Mesendoderm (in vitro differentiated cells): ENCODE results near the gene OSBPL5.

ENCODE experiments used
- DNase-seq: peaks from one replicate; pipeline ENCODE4 v3.0.0; 2013
- H2AK5ac ChIP-seq: 2 replicates; pipeline ENCODE4 v1.6.1; 2013; ENCODE audit warnings: low read length, inconsistent platforms
- H2BK120ac ChIP-seq: 2 replicates; pipeline ENCODE4 v1.6.1; 2013; ENCODE audit warnings: low read depth, mild to moderate bottlenecking, low read length, moderate library complexity, mixed read lengths
- H2BK15ac ChIP-seq: replicated peaks from 2 replicates; pipeline ENCODE4 v1.6.1; 2013; ENCODE audit warnings: low read depth, mild to moderate bottlenecking, moderate library complexity
- H2BK5ac ChIP-seq: 2 replicates; pipeline ENCODE4 v1.6.1; 2013; ENCODE audit warnings: low read length, inconsistent platforms
- H3K18ac ChIP-seq: 2 replicates; pipeline ENCODE4 v1.6.1; 2013; ENCODE audit warnings: mild to moderate bottlenecking, low read length, mixed read lengths
- H3K23ac ChIP-seq: one replicate; pipeline ENCODE4 v1.6.1; 2013; ENCODE audit warnings: low read length
- H3K27ac ChIP-seq: 2 replicates; pipeline ENCODE4 v1.5.1; 2013; ENCODE audit warnings: low read depth, mild to moderate bottlenecking, inconsistent platforms, low read length, moderate library complexity
- H3K27me3 ChIP-seq: 2 replicates; pipeline ENCODE4 v1.6.1; 2013; ENCODE audit warnings: low read length, control low read depth, mild to moderate bottlenecking, inconsistent platforms; ENCODE audit not compliant: insufficient read depth, poor library complexity
- H3K36me3 ChIP-seq: 2 replicates; pipeline ENCODE4 v1.6.1; 2013; ENCODE audit warnings: low read length, inconsistent platforms; ENCODE audit not compliant: control insufficient read depth, insufficient read depth
- H3K4ac ChIP-seq: one replicate; pipeline ENCODE4 v1.6.1; 2013; ENCODE audit warnings: low read depth, mild to moderate bottlenecking, low read length, moderate library complexity
- H3K4me1 ChIP-seq: 2 replicates; pipeline ENCODE4 v1.6.1; 2013; ENCODE audit warnings: low read depth, low read length, inconsistent platforms; ENCODE audit not compliant: control insufficient read depth
- H3K4me2 ChIP-seq: 2 replicates; pipeline ENCODE4 v1.6.1; 2013; ENCODE audit warnings: low read length
- H3K4me3 ChIP-seq: 2 replicates; pipeline ENCODE4 v1.5.1; 2013; ENCODE audit warnings: mild to moderate bottlenecking, low read length
- H3K56ac ChIP-seq: one replicate; pipeline ENCODE4 v1.6.1; 2013; ENCODE audit warnings: low read length
- H3K79me1 ChIP-seq: 2 replicates; pipeline ENCODE4 v1.6.1; 2013; ENCODE audit warnings: low read length, inconsistent platforms
- H3K79me2 ChIP-seq: 2 replicates; pipeline ENCODE4 v1.6.1; 2013; ENCODE audit warnings: mild to moderate bottlenecking, low read length; ENCODE audit not compliant: control insufficient read depth, insufficient read depth
- H3K9ac ChIP-seq: 2 replicates; pipeline ENCODE4 v1.6.1; 2013; ENCODE audit warnings: low read length, inconsistent platforms
- H4K5ac ChIP-seq: one replicate; pipeline ENCODE4 v1.6.1; 2013; ENCODE audit warnings: low read length
- H4K8ac ChIP-seq: one replicate; pipeline ENCODE4 v1.6.1; 2013; ENCODE audit warnings: low read depth, mild to moderate bottlenecking, control low read depth, low read length, moderate library complexity
- WGBS: extraction: QIAGEN DNeasy Blood & Tissue Kit; methylation state at CpG from one replicate; pipeline ENCODE4 v1.1.7; 2013; ENCODE audit warnings: low lambda C conversion rate, missing lambda C conversion rate; ENCODE audit not compliant: insufficient coverage; ENCODE audit errors: extremely low coverage; 5-methylcytosine and 5-hydroxymethylcytosine counted together

OSBPL5 gene

DNA sequence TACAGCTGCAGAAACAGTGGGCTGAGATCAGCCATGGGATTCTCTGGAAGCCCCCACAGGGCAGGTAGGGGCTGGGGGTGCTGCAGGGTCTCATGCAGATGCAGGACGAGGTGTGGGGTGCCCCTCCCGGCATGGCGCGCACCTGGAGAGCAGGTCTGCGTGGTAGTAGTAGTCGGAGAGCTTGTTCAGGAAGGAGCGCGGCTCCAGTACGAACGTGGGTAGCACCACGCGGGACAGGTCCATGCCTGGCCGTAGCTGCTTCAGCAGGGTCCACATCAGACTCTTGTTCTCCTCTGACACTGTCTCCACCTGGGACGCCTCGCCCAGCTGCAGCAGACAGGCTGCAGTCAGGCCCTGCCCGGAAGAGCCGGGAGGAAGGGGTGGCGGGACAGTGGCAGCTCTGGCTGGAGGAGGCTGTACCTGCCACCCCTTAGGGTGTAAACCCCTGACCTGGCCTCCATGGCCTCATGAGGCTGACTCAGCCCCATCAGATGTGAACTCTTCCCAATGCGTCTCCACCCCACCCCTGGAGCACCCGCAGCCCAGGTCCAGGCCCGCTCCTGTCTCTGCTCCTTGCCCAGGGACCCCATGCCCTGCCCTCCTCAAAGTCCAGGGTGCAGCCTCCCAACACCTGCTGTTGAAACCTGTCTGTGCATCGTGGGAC lies 60.9 kb downstream of the OSBPL5 start:
- Histone ChIP-seq H3K4ac (no peak overlapping the region), H3K9ac (no peak overlapping the region), H2BK15ac (no peak overlapping the region), H2BK120ac (no peak overlapping the region), H3K27me3 (no peaks in the 10 kb centered on the region), H3K4me1 (no peaks in the 10 kb centered on the region), H3K4me2 (no peak overlapping the region), H3K79me1 (no peaks in the 10 kb centered on the region), H3K36me3 (no peaks in the 10 kb centered on the region), H3K79me2 (no peaks in the 10 kb centered on the region), H2AK5ac (no peak overlapping the region), H2BK5ac (no peak overlapping the region), H3K18ac (no peak overlapping the region), H4K5ac (no peak overlapping the region), H3K56ac (no peak overlapping the region), H3K4me3 (no peak overlapping the region), H4K8ac (no peak overlapping the region), H3K23ac (no peak overlapping the region), H3K27ac (no peak overlapping the region)
- no CpG with 5 or more reads among the region's 22 CpGs for WGBS
- DNase-seq = no peak

DNA sequence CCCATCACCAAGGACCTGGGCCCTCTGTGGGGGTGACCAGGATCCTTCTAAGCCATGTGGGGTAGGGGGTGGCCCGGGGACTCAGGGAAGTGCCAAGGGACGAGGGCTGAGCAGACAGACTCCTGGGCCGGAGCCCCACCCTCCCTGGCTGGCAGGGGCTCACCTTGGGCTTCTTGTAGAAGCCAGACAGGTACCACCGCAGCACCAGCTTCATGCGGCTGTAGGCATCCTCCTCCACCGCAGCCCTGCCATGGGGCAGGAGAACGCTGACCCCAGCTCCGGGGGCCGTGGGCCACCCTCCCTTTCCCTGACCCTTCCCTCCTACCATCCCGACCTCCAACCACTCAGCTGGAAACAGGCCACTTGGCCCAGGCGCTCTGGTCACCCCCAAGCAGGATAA lies 62.0 kb downstream of the OSBPL5 start:
- no peak overlapping the region for H2BK5ac ChIP-seq

DNA sequence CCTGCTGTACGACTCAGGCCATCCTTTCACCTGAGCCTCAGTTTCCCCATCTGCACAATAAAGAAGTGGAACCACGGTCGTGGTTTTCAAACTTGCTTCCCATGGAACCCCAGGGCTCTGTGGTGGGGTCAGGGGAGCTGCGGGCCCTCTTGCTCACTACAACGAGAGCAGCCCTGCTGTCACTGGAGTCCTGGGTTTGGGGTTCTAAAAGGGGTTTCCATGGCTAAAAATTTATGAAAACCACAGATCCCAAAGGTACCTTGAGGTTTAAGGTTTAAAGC lies 62.5 kb downstream of the OSBPL5 start:
- H3K4ac ChIP-seq = no peak overlapping the region
- no peak overlapping the region for H3K23ac ChIP-seq
- H3K36me3 ChIP-seq = no peaks in the 10 kb centered on the region
- H3K56ac ChIP-seq = no peak overlapping the region
- WGBS = no CpG with 5 or more reads among the region's 5 CpGs
- no peak overlapping the region for H2BK5ac ChIP-seq
- no peak overlapping the region for H3K18ac ChIP-seq
- H4K8ac ChIP-seq = no peak overlapping the region
- H2AK5ac ChIP-seq = no peak overlapping the region
- no peak for DNase-seq
- no peak overlapping the region for H3K27ac ChIP-seq
- H3K9ac ChIP-seq = no peak overlapping the region
- H4K5ac ChIP-seq = no peak overlapping the region
- no peaks in the 10 kb centered on the region for H3K79me1 ChIP-seq
- H3K27me3 ChIP-seq = no peaks in the 10 kb centered on the region
- H3K4me1 ChIP-seq = no peaks in the 10 kb centered on the region
- no peak overlapping the region for H3K4me2 ChIP-seq
- H3K79me2 ChIP-seq = no peaks in the 10 kb centered on the region
- no peak overlapping the region for H2BK120ac ChIP-seq
- no peak overlapping the region for H2BK15ac ChIP-seq
- no peak overlapping the region for H3K4me3 ChIP-seq

More for the DNA sequence above, 62.0 kb downstream of the OSBPL5 start:
- no peak overlapping the region for H2BK15ac ChIP-seq
- no peak for DNase-seq
- H3K79me1 ChIP-seq = no peaks in the 10 kb centered on the region
- no peak overlapping the region for H3K27ac ChIP-seq
- H3K4me1 ChIP-seq = no peaks in the 10 kb centered on the region
- H3K4ac ChIP-seq = no peak overlapping the region
- H2BK120ac ChIP-seq = no peak overlapping the region
- H3K79me2 ChIP-seq = no peaks in the 10 kb centered on the region
- H4K8ac ChIP-seq = no peak overlapping the region
- no peak overlapping the region for H3K4me2 ChIP-seq
- no peak overlapping the region for H4K5ac ChIP-seq
- no peak overlapping the region for H3K9ac ChIP-seq
- WGBS = no CpG with 5 or more reads among the region's 11 CpGs
- no peak overlapping the region for H2AK5ac ChIP-seq
- no peak overlapping the region for H3K18ac ChIP-seq
- H3K36me3 ChIP-seq = no peaks in the 10 kb centered on the region
- no peak overlapping the region for H3K56ac ChIP-seq
- no peak overlapping the region for H3K4me3 ChIP-seq
- no peaks in the 10 kb centered on the region for H3K27me3 ChIP-seq
- H3K23ac ChIP-seq = no peak overlapping the region

DNA sequence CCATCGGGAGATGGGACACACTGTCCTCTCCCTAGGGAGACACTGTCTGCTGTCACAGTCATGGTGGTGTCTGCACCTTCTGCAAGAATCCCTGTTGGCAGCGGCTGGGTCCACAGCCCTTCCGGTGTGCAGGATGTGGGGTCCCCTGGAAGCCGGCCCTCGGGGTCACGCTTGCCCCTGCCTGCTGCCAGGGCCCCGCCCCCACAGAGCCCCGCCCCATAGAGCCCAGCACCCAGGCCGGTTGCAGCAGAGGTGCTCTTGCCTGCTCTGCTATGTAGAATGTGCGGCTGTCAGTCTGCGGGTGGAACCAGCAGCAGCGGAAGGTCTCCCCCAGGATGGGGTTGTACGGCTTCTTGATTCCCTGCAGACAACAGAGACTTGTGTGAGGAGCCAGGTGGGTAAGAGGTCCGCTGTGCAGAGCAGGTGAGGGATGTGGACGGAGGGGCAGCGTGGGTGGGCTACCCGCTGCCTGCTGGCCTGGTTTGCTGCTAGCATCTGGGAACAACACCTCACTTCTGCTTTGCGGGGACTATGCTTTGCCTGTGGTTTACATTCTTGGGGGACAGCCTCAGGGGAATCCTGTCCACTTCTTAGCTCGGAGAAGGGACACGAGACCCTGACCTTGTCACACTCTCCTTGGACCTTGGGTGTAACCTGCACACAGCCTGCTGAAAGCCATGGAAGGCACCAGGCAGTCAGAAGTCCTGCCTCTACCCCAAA lies 63.0 kb downstream of the OSBPL5 start:
- Histone ChIP-seq H3K27me3 (no peaks in the 10 kb centered on the region), H3K4me1 (no peaks in the 10 kb centered on the region), H3K79me2 (no peaks in the 10 kb centered on the region), H4K8ac (no peak overlapping the region), H3K4me3 (no peak overlapping the region), H3K4ac (no peak overlapping the region), H2BK5ac (no peak overlapping the region), H3K27ac (no peak overlapping the region), H2BK15ac (no peak overlapping the region), H3K56ac (no peak overlapping the region), H2AK5ac (no peak overlapping the region), H3K4me2 (no peak overlapping the region), H3K79me1 (no peaks in the 10 kb centered on the region), H3K36me3 (no peaks in the 10 kb centered on the region), H2BK120ac (no peak overlapping the region), H4K5ac (no peak overlapping the region), H3K9ac (no peak overlapping the region), H3K23ac (no peak overlapping the region), H3K18ac (no peak overlapping the region)
- no peak for DNase-seq
- no CpG with 5 or more reads among the region's 20 CpGs for WGBS

DNA sequence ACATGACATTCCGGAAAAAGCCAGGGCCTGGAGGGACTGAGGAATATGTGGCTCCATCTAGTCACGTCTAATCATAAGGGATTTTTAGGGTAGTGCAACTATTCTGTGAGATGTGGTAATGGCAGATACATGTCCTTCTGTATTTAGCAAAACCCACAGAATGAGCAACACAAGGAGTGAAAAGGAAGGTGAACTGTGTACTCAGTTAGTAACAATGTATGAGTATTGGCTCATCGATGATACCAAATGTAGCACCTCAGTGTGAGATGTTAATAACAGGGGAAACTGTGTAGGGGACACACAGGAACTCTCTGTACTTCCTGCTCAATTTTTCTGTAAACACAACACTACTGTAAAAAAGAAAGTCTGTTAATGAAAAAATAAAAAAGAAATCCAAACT lies 65.9 kb downstream of the OSBPL5 start:
- H2BK5ac ChIP-seq = no peak overlapping the region
- WGBS = no CpG with 5 or more reads among the region's 3 CpGs

More for the DNA sequence above, 65.9 kb downstream of the OSBPL5 start:
- Histone ChIP-seq H3K36me3 (no peaks in the 10 kb centered on the region), H2BK15ac (no peak overlapping the region), H3K79me1 (no peaks in the 10 kb centered on the region), H3K79me2 (no peaks in the 10 kb centered on the region), H3K27ac (no peak overlapping the region), H3K27me3 (no peaks in the 10 kb centered on the region), H4K8ac (no peak overlapping the region), H3K56ac (no peak overlapping the region), H4K5ac (no peak overlapping the region), H3K4ac (no peak overlapping the region), H3K4me1 (no peaks in the 10 kb centered on the region), H3K23ac (no peak overlapping the region), H3K4me3 (no peak overlapping the region), H3K9ac (no peak overlapping the region), H2AK5ac (no peak overlapping the region), H2BK120ac (no peak overlapping the region), H3K18ac (no peak overlapping the region), H3K4me2 (no peak overlapping the region)
- no peak for DNase-seq
